ENCODE data around the gene CBX5. TPM values are rescaled to one million over a fixed set of nuclear protein-coding genes. Genes with fewer than 3 reads are reported as not detected.
"Not testable (repeated sequence)": the region's sequence is repeated elsewhere in the genome, so short reads cannot be mapped to it uniquely, and the experiment has no call there.

Gene CBX5
- total RNA-seq, 2 donors from 2014 or later, result 49.9 to 52.8 TPM

DNA sequence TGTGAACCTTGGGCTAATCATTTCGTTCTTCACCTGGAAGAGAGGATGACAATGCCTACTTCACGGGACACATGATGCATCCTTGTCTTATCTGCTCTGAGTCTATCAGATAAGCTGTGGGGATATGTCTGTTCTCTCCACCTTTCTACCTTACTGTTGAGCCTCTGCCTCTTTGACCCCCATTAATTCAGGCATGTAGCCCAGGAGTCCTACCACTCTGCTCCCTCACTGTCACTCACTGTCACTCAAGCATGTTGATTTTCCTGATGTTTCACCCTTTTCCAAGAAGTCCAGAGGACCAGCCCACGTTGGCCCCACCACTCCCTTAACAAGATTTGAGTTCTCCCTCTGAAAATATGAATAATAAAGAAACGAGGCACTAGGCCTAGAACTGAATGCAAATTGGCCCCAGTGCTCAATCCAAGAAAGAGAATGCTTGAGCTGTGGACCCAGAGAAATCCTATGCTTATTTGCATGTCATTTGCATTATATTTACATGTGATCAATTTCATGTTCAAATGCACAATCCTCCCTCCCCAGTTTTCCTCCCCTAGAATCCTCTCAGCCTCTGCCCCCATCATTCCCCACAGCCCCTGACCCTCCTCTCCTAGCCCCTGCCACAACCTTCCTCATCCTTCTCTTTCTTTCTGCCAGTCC is 84.7 kb downstream of the CBX5 start:
- intact Hi-C loops (cut with DNase I), result no loop called here
- no peaks in the 10 kb centered on the region for H3K4me1 ChIP-seq (replicated peaks)
- no peak overlapping the region for H3K4me3 ChIP-seq
- H3K36me3 ChIP-seq, result no peaks in the 10 kb centered on the region
- DNase-seq (ENCODE audit: low spot score), result no peak
- no peaks in the 10 kb centered on the region for H3K9me3 ChIP-seq
- WGBS, result 41% methylated on average over 4 of the region's 4 CpGs
- TF ChIP-seq POLR2A (IDR thresholded peaks at IDR 0.05) (no peak), POLR2AphosphoS5 (IDR thresholded peaks at IDR 0.05) (no peak)
- no peak overlapping the region for H3K27ac ChIP-seq
- H3K27me3 ChIP-seq (replicated peaks; ENCODE audit: insufficient read depth), result peaks cover 10% of the 10 kb centered on the region

DNA sequence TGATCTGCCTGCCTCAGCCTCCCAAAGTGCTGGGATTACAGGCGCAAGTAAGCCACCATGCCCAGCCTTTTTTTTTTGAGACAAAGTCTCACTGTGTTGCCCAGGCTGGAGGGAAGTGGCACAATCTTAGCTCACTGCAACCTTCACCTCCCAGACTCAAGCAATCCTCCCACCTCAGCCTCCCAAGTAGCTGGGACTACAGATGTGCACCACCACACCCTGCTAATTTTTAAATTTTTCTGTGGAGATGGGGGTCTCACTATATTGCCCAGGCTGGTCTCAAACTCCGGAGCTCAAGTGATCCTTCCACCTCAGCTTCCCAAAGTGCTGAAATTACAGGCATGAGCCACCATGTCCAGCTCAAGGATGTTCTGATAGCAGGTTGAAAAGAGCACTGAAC is 85.3 kb downstream of the CBX5 start:
- H3K27ac ChIP-seq; intact Hi-C loops (cut with DNase I); H3K27me3 ChIP-seq (replicated peaks; ENCODE audit: insufficient read depth); DNase-seq (ENCODE audit: low spot score); H3K4me3 ChIP-seq; H3K4me1 ChIP-seq (replicated peaks); H3K9me3 ChIP-seq; H3K36me3 ChIP-seq: not testable (repeated sequence)
- WGBS, result 87% methylated on average over 2 of the region's 2 CpGs

DNA sequence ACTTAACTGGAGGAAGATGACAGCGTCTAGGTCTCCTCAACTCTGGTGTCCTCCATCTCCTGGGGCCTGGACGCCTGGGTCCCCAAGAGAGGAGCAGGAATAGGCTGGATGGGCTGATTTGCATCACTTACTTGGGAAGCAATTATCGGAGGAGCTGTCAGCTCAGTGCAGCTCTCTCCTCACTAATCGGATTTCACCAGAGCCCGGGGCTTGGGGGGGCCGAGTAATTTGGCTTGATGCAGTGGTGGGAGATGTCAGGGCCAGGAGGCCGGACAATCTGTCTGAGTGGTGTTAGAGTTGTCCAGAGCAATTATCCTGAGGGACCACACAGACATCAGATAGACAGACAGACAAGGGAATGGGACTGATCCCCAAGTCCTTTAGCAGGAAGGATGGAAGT is 86.5 kb downstream of the CBX5 start:
- H3K9me3 ChIP-seq, result no peaks in the 10 kb centered on the region
- peaks cover 8% of the 10 kb centered on the region for H3K27me3 ChIP-seq (replicated peaks; ENCODE audit: insufficient read depth)
- no peaks in the 10 kb centered on the region for H3K36me3 ChIP-seq
- no peak for DNase-seq (ENCODE audit: low spot score)
- H3K4me3 ChIP-seq, result no peak overlapping the region
- intact Hi-C loops (cut with DNase I), result loop anchor here (2.0 kb wide), 1 partner anchor 187 kb away; no protein-coding TSS in a partner anchor
- TF ChIP-seq POLR2A (IDR thresholded peaks at IDR 0.05) (no peak), CTCF (IDR thresholded peaks at IDR 0.05) (no peak), POLR2AphosphoS5 (IDR thresholded peaks at IDR 0.05) (no peak)
- 67% methylated on average over 7 of the region's 7 CpGs for WGBS
- no peaks in the 10 kb centered on the region for H3K4me1 ChIP-seq (replicated peaks)
- H3K27ac ChIP-seq, result no peak overlapping the region

- DNase-seq (ENCODE audit: low spot score), result peak; percentile 82
- intact Hi-C loops (cut with DNase I), result loop anchor here (2.0 kb wide), 1 partner anchor 185 kb away; no protein-coding TSS in a partner anchor
- no peak overlapping the region for H3K27ac ChIP-seq
- H3K4me3 ChIP-seq, result no peak overlapping the region
- TF ChIP-seq CTCF (IDR thresholded peaks at IDR 0.05) (peak; percentile 70 to 80 (median 76)), POLR2AphosphoS5 (IDR thresholded peaks at IDR 0.05) (peak; percentile 65), POLR2A (IDR thresholded peaks at IDR 0.05) (no peak)
- no peaks in the 10 kb centered on the region for H3K36me3 ChIP-seq
- peaks cover 4% of the 10 kb centered on the region for H3K4me1 ChIP-seq (replicated peaks)
- H3K9me3 ChIP-seq, result no peaks in the 10 kb centered on the region
- H3K27me3 ChIP-seq (replicated peaks; ENCODE audit: insufficient read depth), result peaks cover 6% of the 10 kb centered on the region
- 1% methylated on average over 13 of the region's 14 CpGs for WGBS
Measured at GRCh38 chr12:54191550-54192022, 88.3 kb downstream of the CBX5 start.

GRCh38 chr12:54191126-54191525 is 88.8 kb downstream of the CBX5 start:
- intact Hi-C loops (cut with DNase I), result no loop called here
- TF ChIP-seq CTCF (IDR thresholded peaks at IDR 0.05), result no peak
- TF ChIP-seq POLR2AphosphoS5 (IDR thresholded peaks at IDR 0.05), result no peak
- TF ChIP-seq POLR2A (IDR thresholded peaks at IDR 0.05), result no peak
- DNase-seq (ENCODE audit: low spot score), result no peak
- H3K4me3 ChIP-seq, result no peak overlapping the region
- peaks cover 4% of the 10 kb centered on the region for H3K4me1 ChIP-seq (replicated peaks)
- H3K36me3 ChIP-seq, result no peaks in the 10 kb centered on the region
- H3K27me3 ChIP-seq (replicated peaks; ENCODE audit: insufficient read depth), result peaks cover 5% of the 10 kb centered on the region
- H3K27ac ChIP-seq, result no peak overlapping the region
- WGBS, result 33% methylated on average over 4 of the region's 4 CpGs
- H3K9me3 ChIP-seq, result no peaks in the 10 kb centered on the region

GRCh38 chr12:54189198-54189539 is 90.8 kb downstream of the CBX5 start:
- no peaks in the 10 kb centered on the region for H3K36me3 ChIP-seq
- TF ChIP-seq POLR2AphosphoS5 (IDR thresholded peaks at IDR 0.05) (no peak), POLR2A (IDR thresholded peaks at IDR 0.05) (no peak), CTCF (IDR thresholded peaks at IDR 0.05) (no peak)
- intact Hi-C loops (cut with DNase I), result no loop called here
- DNase-seq (ENCODE audit: low spot score), result no peak
- peaks cover 4% of the 10 kb centered on the region for H3K4me1 ChIP-seq (replicated peaks)
- H3K27me3 ChIP-seq (replicated peaks; ENCODE audit: insufficient read depth), result no peaks in the 10 kb centered on the region
- 25% methylated on average over 3 of the region's 3 CpGs for WGBS
- no peak overlapping the region for H3K4me3 ChIP-seq
- no peaks in the 10 kb centered on the region for H3K9me3 ChIP-seq
- no peak overlapping the region for H3K27ac ChIP-seq

All from prostate gland (tissue), 2 donors.